K562 (cell line): ENCODE measurements around the gene USP2. TPM values are rescaled to one million over a fixed set of nuclear protein-coding genes. Genes with fewer than 3 reads are reported as not detected.

ENCODE experiments used
- BCOR ChIP-seq: fragments of 450-650 bp; IDR thresholded peaks from 2 replicates; pipeline ENCODE4 v1.6.1; 2016
- ETV5 ChIP-seq: sonication (generic); formaldehyde crosslinking; IDR thresholded peaks from 2 replicates; pipeline ENCODE4 v1.4.0; 2020; ENCODE audit warnings: low read depth, mild to moderate bottlenecking, missing genetic modification reagents
- FOXK1 ChIP-seq: sonication (generic); formaldehyde crosslinking; IDR thresholded peaks from 2 replicates; pipeline ENCODE4 v1.8.0; 2022; ENCODE audit warnings: missing genetic modification reagents, mild to moderate bottlenecking, borderline replicate concordance
- HDAC3 ChIP-seq: fragments of 450-650 bp; IDR thresholded peaks from 2 replicates; pipeline ENCODE4 v1.6.1; 2018; ENCODE audit warnings: borderline replicate concordance, mild to moderate bottlenecking, moderate library complexity; ENCODE audit not compliant: partially characterized antibody
- HINFP ChIP-seq: fragments of 450-650 bp; conservative IDR thresholded peaks from 2 replicates; pipeline ENCODE4 v1.6.1; 2016; ENCODE audit warnings: missing genetic modification characterization, low read depth, mild to moderate bottlenecking, control low read depth, missing compliant biosample characterization
- MXI1 ChIP-seq: IDR thresholded peaks from 2 replicates; pipeline ENCODE4 v1.6.1; 2011; ENCODE audit warnings: low read depth, mild to moderate bottlenecking, improper control_type of control experiment, low read length
- RBM25 ChIP-seq: fragments of 200-400 bp; formaldehyde crosslinking; IDR thresholded peaks from 2 replicates; pipeline ENCODE4 v1.6.1; 2018; ENCODE audit warnings: low read length, low read depth, moderate library complexity; ENCODE audit not compliant: severe bottlenecking
- RNF219 ChIP-seq: fragments of 250-450 bp; sonication (Bioruptor Pico); IDR thresholded peaks from 2 replicates; pipeline ENCODE4 v1.5.0; 2022; ENCODE audit warnings: mild to moderate bottlenecking
- RREB1 ChIP-seq: fragments of 250-450 bp; sonication (Bioruptor Pico); IDR thresholded peaks from 2 replicates; pipeline ENCODE4 v1.4.0; 2020
- USF2 ChIP-seq: sonication (generic); formaldehyde crosslinking; IDR thresholded peaks from 2 replicates; pipeline ENCODE4 v1.5.0; 2020; ENCODE audit warnings: missing genetic modification reagents
- ZBTB17 ChIP-seq: fragments of 450-650 bp; formaldehyde crosslinking; IDR thresholded peaks from 2 replicates; pipeline ENCODE4 v1.4.0; 2020; ENCODE audit warnings: mild to moderate bottlenecking
- polyA plus RNA-seq, 8 experiments: library from polyadenylated mRNA; depleted of rRNA in 4 of 8; stranded (reverse) in 5 of 8; unstranded in 3 of 8; fragments of >200 nt; fragmentation: Nextera tagmentation in 2 of 8; fragmentation: Illumina TruSeq in 1 of 8; extraction: Ambion mirVana in 2 of 8; extraction: Trizol in 1 of 8; gene quantifications; 2 replicates each; pipeline versions ENCODE4 v1.2.1 to v1.2.3, GENCODE V29; 2011 to 2014; ENCODE audit warnings: inconsistent platforms in 1 of 8, missing spikeins in 1 of 8
- total RNA-seq, 7 experiments: library from RNA; depleted of rRNA in 6 of 7; stranded (reverse); fragments of >200 nt in 6 of 7; fragmentation: Illumina TruSeq in 2 of 7; extraction: Trizol in 2 of 7; gene quantifications; 2 replicates each; pipeline versions ENCODE4 v1.2.1 to v1.2.3, GENCODE V29; 2011 to 2021; ENCODE audit warnings: low replicate concordance in 1 of 7
- TF ChIP-seq, protein P1 (sequence below): sonication (generic); formaldehyde crosslinking; IDR thresholded peaks from 2 replicates; pipeline ENCODE4 v1.4.0; 2020; ENCODE audit warnings: mild to moderate bottlenecking, missing genetic modification reagents
- TF ChIP-seq, protein P2 (sequence below): fragments of 200-800 bp; sonication (Bioruptor generic); IDR thresholded peaks from 2 replicates; pipeline ENCODE4 v1.6.1; 2017; ENCODE audit warnings: missing genetic modification characterization, missing compliant biosample characterization

The USP2 gene
- total and polyA plus RNA-seq, 9 of the 15 experiments (the other 6 are each of a cell fraction or from before 2014, with no cell fraction given) = 2.8 to 16.9 (median 3.9) TPM

DNA sequence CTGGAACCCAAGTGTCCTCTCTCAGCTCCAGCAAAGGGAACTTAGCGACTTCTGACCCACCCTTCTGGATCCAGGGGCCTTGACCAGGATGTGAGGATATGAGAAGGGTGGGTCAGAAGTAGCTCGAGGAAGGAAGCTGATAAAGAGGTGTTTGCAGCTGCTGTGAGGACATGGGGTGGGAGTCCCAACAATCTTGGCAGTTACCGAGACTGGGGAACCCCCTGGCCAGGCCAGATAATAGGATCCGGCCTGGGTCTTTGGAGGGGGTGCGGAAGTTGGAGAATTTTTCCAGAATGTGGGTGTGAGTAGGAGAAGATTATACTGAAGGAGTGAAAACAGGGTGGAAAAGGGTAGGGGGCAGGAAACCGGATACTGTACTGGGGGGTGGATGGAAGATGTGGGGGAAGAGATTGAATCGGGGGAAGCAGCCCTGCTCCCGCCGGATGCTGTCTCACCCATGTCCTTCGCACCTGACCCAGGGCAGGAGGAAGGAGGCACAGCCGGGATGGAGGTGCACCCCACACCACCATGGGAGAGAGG lies 61.7 kb downstream of the USP2 start (continued):
- no peak for TF ChIP-seq RNF219 (CRISPR knock-in tag)
- TF ChIP-seq MXI1 = no peak
- no peak for TF ChIP-seq HDAC3
- TF ChIP-seq, protein P1, sequence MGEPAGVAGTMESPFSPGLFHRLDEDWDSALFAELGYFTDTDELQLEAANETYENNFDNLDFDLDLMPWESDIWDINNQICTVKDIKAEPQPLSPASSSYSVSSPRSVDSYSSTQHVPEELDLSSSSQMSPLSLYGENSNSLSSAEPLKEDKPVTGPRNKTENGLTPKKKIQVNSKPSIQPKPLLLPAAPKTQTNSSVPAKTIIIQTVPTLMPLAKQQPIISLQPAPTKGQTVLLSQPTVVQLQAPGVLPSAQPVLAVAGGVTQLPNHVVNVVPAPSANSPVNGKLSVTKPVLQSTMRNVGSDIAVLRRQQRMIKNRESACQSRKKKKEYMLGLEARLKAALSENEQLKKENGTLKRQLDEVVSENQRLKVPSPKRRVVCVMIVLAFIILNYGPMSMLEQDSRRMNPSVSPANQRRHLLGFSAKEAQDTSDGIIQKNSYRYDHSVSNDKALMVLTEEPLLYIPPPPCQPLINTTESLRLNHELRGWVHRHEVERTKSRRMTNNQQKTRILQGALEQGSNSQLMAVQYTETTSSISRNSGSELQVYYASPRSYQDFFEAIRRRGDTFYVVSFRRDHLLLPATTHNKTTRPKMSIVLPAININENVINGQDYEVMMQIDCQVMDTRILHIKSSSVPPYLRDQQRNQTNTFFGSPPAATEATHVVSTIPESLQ (CRISPR knock-in tag) = no peak
- TF ChIP-seq USF2 (CRISPR knock-in tag) = no peak
- no peak for TF ChIP-seq RREB1 (CRISPR knock-in tag)
- peak; percentile 70; the same call in 1 of the 2 replicates for TF ChIP-seq ETV5
- TF ChIP-seq BCOR = 0 out of 2 replicates have a peak, but pooled peaks have one; percentile 18
- no peak for TF ChIP-seq FOXK1 (CRISPR knock-in tag)
- TF ChIP-seq RBM25 = no peak
- no peak for TF ChIP-seq ZBTB17 (CRISPR knock-in tag)
- no peak for TF ChIP-seq HINFP (tag)
- TF ChIP-seq, protein P2, sequence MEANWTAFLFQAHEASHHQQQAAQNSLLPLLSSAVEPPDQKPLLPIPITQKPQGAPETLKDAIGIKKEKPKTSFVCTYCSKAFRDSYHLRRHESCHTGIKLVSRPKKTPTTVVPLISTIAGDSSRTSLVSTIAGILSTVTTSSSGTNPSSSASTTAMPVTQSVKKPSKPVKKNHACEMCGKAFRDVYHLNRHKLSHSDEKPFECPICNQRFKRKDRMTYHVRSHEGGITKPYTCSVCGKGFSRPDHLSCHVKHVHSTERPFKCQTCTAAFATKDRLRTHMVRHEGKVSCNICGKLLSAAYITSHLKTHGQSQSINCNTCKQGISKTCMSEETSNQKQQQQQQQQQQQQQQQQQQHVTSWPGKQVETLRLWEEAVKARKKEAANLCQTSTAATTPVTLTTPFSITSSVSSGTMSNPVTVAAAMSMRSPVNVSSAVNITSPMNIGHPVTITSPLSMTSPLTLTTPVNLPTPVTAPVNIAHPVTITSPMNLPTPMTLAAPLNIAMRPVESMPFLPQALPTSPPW = peak; percentile 4; the same call in 1 of the 2 replicates
